IMR-90 (cell line): ENCODE results near the gene NPDC1. TPM values are rescaled to one million over a fixed set of nuclear protein-coding genes. Genes with fewer than 3 reads are reported as not detected.

ENCODE experiments used
- ATAC-seq: fragments of 200-7000 bp; cut with Tn5 transposase; 2 replicates; pipeline ENCODE4 v1.9.1; 2020; ENCODE audit warnings: low read depth, mild to moderate bottlenecking, moderate library complexity
- BruUV-seq: library from RNA; stranded (reverse); fragments of 400-500 nt; replicated peaks from 2 replicates; lab custom pipeline; 2021; lab: Mats Ljungman, UMichigan
- CTCF ChIA-PET: fragments of 300-600 bp; formaldehyde crosslinking; extraction: SDS; loops from one replicate; lab custom pipeline; 2021; ENCODE audit warnings: antibody characterized with exemption; lab: Yijun Ruan, JAX
- POLR2A ChIA-PET: fragments of 300-600 bp; sonication (Branson Sonifier 250); formaldehyde crosslinking; loops from one replicate; lab custom pipeline; 2022; ENCODE audit warnings: antibody characterized with exemption; ENCODE audit not compliant: unreplicated experiment; lab: Charles Lee
- DNase-seq: peaks from one replicate; pipeline ENCODE4 v3.0.0; 2013
- H2AFZ ChIP-seq: replicated peaks from 2 replicates; pipeline ENCODE3; 2013; ENCODE audit warnings: low read length, mild to moderate bottlenecking; ENCODE audit not compliant: poor library complexity
- H2AK5ac ChIP-seq: 2 replicates; pipeline ENCODE4 v1.6.1; 2013; ENCODE audit warnings: low read depth, low read length, inconsistent platforms
- H2AK9ac ChIP-seq: replicated peaks from 2 replicates; pipeline ENCODE3; 2013; ENCODE audit warnings: mild to moderate bottlenecking, low read depth, low read length, moderate library complexity; ENCODE audit not compliant: poor library complexity
- H2BK120ac ChIP-seq: 2 replicates; pipeline ENCODE4 v1.6.1; 2013; ENCODE audit warnings: low read depth, low read length, inconsistent platforms
- H2BK15ac ChIP-seq: 3 replicates; pipeline ENCODE4 v1.6.1; 2013; ENCODE audit warnings: low read depth, low read length, inconsistent platforms
- H2BK20ac ChIP-seq: 2 replicates; pipeline ENCODE4 v1.6.1; 2013; ENCODE audit warnings: low read depth, mild to moderate bottlenecking, inconsistent platforms, low read length, moderate library complexity
- H2BK5ac ChIP-seq: 2 replicates; pipeline ENCODE4 v1.6.1; 2013; ENCODE audit warnings: mild to moderate bottlenecking, low read depth, low read length, inconsistent platforms; ENCODE audit not compliant: poor library complexity, severe bottlenecking
- H3K14ac ChIP-seq: replicated peaks from 2 replicates; pipeline ENCODE4 v1.6.1; 2013; ENCODE audit warnings: low read depth, low read length, inconsistent platforms
- H3K18ac ChIP-seq: 2 replicates; pipeline ENCODE4 v1.6.1; 2013; ENCODE audit warnings: low read depth, low read length, control low read depth
- H3K23ac ChIP-seq: 2 replicates; pipeline ENCODE4 v1.6.1; 2013; ENCODE audit warnings: low read depth, low read length, inconsistent platforms
- H3K27ac ChIP-seq: 2 replicates; pipeline ENCODE4 v1.5.1; 2013; ENCODE audit warnings: mild to moderate bottlenecking, control low read depth, low read length; ENCODE audit not compliant: insufficient read depth
- H3K27me3 ChIP-seq: 2 replicates; pipeline ENCODE4 v1.6.1; 2013; ENCODE audit warnings: low read length; ENCODE audit not compliant: control insufficient read depth, insufficient read depth
- H3K36me3 ChIP-seq: 2 replicates; pipeline ENCODE4 v1.6.1; 2013; ENCODE audit warnings: low read length, mixed read lengths; ENCODE audit not compliant: control insufficient read depth, insufficient read depth
- H3K4ac ChIP-seq: 2 replicates; pipeline ENCODE4 v1.6.1; 2013; ENCODE audit warnings: low read depth, low read length, inconsistent platforms
- H3K4me1 ChIP-seq: 2 replicates; pipeline ENCODE4 v1.6.1; 2013; ENCODE audit warnings: low read length, mixed read lengths; ENCODE audit not compliant: control insufficient read depth, insufficient read depth
- H3K4me2 ChIP-seq: 2 replicates; pipeline ENCODE4 v1.6.1; 2013; ENCODE audit warnings: low read depth, mild to moderate bottlenecking, control low read depth, low read length, moderate library complexity
- H3K4me3 ChIP-seq: 2 replicates; pipeline ENCODE4 v1.5.1; 2013; ENCODE audit warnings: low read depth, mild to moderate bottlenecking, control low read depth, low read length, moderate library complexity; ENCODE audit not compliant: insufficient read depth
- H3K56ac ChIP-seq: 2 replicates; pipeline ENCODE4 v1.6.1; 2013; ENCODE audit warnings: low read length, inconsistent platforms; ENCODE audit not compliant: insufficient read depth; ENCODE audit errors: extremely low read depth
- H3K79me1 ChIP-seq, 2 experiments: 2 replicates each; pipeline ENCODE4 v1.6.1; 2013; ENCODE audit warnings: low read length in 2 of 2, inconsistent platforms in 1 of 2, low read depth in 1 of 2
- H3K9ac ChIP-seq: 2 replicates; pipeline ENCODE4 v1.6.1; 2013; ENCODE audit warnings: low read depth, low read length, control low read depth
- H3K9me1 ChIP-seq: 2 replicates; pipeline ENCODE4 v1.6.1; 2013; ENCODE audit warnings: low read length, inconsistent platforms; ENCODE audit not compliant: insufficient read depth
- H3K9me3 ChIP-seq: 2 replicates; pipeline ENCODE4 v1.6.1; 2013; ENCODE audit warnings: low read length; ENCODE audit not compliant: control insufficient read depth, insufficient read depth
- H4K20me1 ChIP-seq: 2 replicates; pipeline ENCODE4 v1.6.1; 2013; ENCODE audit warnings: low read length, inconsistent platforms; ENCODE audit not compliant: insufficient read depth
- H4K5ac ChIP-seq: 2 replicates; pipeline ENCODE4 v1.6.1; 2013; ENCODE audit warnings: mild to moderate bottlenecking, low read depth, low read length, control low read depth
- H4K8ac ChIP-seq, 2 experiments: 2 replicates each; pipeline ENCODE4 v1.6.1; 2013; ENCODE audit warnings: low read depth in 2 of 2, low read length in 2 of 2, control low read depth in 1 of 2, inconsistent platforms in 1 of 2
- H4K91ac ChIP-seq: 2 replicates; pipeline ENCODE4 v1.6.1; 2013; ENCODE audit warnings: low read depth, low read length, inconsistent platforms; ENCODE audit not compliant: insufficient read depth
- BHLHE40 ChIP-seq: fragments of 150-350 bp; IDR thresholded peaks from 2 replicates; pipeline ENCODE4 v1.6.1; 2016; ENCODE audit warnings: mild to moderate bottlenecking, low read depth, low read length
- CEBPB ChIP-seq: IDR thresholded peaks from 2 replicates; pipeline ENCODE4 v1.6.1; 2012; ENCODE audit warnings: low read depth, low read length, improper control_type of control experiment
- CHD1 ChIP-seq: IDR thresholded peaks from 2 replicates; pipeline ENCODE4 v1.6.1; 2012; ENCODE audit warnings: low read depth, low read length, improper control_type of control experiment
- ELK1 ChIP-seq: fragments of 150-350 bp; IDR thresholded peaks from 2 replicates; pipeline ENCODE4 v1.6.1; 2016; ENCODE audit warnings: low read depth, mild to moderate bottlenecking, low read length, moderate library complexity, borderline replicate concordance
- MAFK ChIP-seq: IDR thresholded peaks from 2 replicates; pipeline ENCODE4 v1.6.1; 2012; ENCODE audit warnings: low read depth, low read length, improper control_type of control experiment
- MAZ ChIP-seq: IDR thresholded peaks from 2 replicates; pipeline ENCODE4 v1.6.1; 2012; ENCODE audit warnings: low read depth, mild to moderate bottlenecking, low read length, improper control_type of control experiment, moderate library complexity, borderline replicate concordance
- MXI1 ChIP-seq: IDR thresholded peaks from 2 replicates; pipeline ENCODE4 v1.6.1; 2012; ENCODE audit warnings: low read depth, mild to moderate bottlenecking, low read length, moderate library complexity, borderline replicate concordance
- NFE2L2 ChIP-seq: fragments of 150-350 bp; IDR thresholded peaks from 2 replicates; pipeline ENCODE4 v1.6.1; 2016; ENCODE audit warnings: low read depth, mild to moderate bottlenecking, low read length
- RAD21 ChIP-seq: IDR thresholded peaks from 2 replicates; pipeline ENCODE4 v1.6.1; 2012; ENCODE audit warnings: low read length, improper control_type of control experiment
- RCOR1 ChIP-seq: IDR thresholded peaks from 2 replicates; pipeline ENCODE4 v1.6.1; 2012; ENCODE audit warnings: mild to moderate bottlenecking, low read length, improper control_type of control experiment; ENCODE audit not compliant: insufficient replicate concordance
- RFX5 ChIP-seq: IDR thresholded peaks from 2 replicates; pipeline ENCODE4 v1.8.0; 2012; ENCODE audit warnings: low read depth, mild to moderate bottlenecking, low read length, moderate library complexity
- SMC3 ChIP-seq: fragments of 150-350 bp; IDR thresholded peaks from 2 replicates; pipeline ENCODE4 v1.6.1; 2016; ENCODE audit warnings: low read depth, mild to moderate bottlenecking, antibody characterized with exemption, low read length, moderate library complexity
- USF2 ChIP-seq: fragments of 150-350 bp; IDR thresholded peaks from 2 replicates; pipeline ENCODE4 v1.6.1; 2017; ENCODE audit warnings: mild to moderate bottlenecking, antibody characterized with exemption, low read length, low read depth
- WGBS, 2 experiments: methylation state at CpG; one replicate each; pipeline versions ENCODE4 v1.1.5 to v1.1.7; 2013; ENCODE audit warnings: missing lambda C conversion rate in 2 of 2; ENCODE audit not compliant: insufficient read length in 1 of 2; ENCODE audit errors: extremely low coverage in 2 of 2; 5-methylcytosine and 5-hydroxymethylcytosine counted together
- dilution Hi-C: fragments of 300-500 bp; cut with HindIII; formaldehyde crosslinking; loops from one replicate; pipeline ENCODE4 v1.14.3; 2018; ENCODE audit warnings: low sequenced_read_pairs; ENCODE audit not compliant: unreplicated experiment
- in situ Hi-C: fragments of 300-500 bp; cut with MboI; formaldehyde crosslinking; loops from 3 replicates; pipeline ENCODE4 v1.14.3; 2019; ENCODE audit warnings: low sequenced_read_pairs, inconsistent platforms, mixed read lengths
- intact Hi-C: fragments of 100-400 bp; cut with micrococcal nuclease; formaldehyde crosslinking; loops from 2 replicates; pipeline ENCODE4 v1.10.0; 2022
- polyA plus RNA-seq, 3 experiments: library from polyadenylated mRNA; depleted of rRNA; stranded (reverse); fragments of >200 nt; gene quantifications; 2 replicates each; pipeline ENCODE4 v1.2.3, GENCODE V29; 2012; ENCODE audit warnings: low replicate concordance in 1 of 3
- total RNA-seq: library from RNA; depleted of rRNA; stranded (reverse); fragments of >200 nt; gene quantifications from 2 replicates; pipeline ENCODE4 v1.2.3, GENCODE V29; 2012
- TF ChIP-seq, protein P1 (sequence below): conservative IDR thresholded peaks from 2 replicates; pipeline ENCODE4 v1.5.1; 2012; ENCODE audit warnings: mild to moderate bottlenecking, low read depth, low read length, improper control_type of control experiment

Gene NPDC1
- total and polyA plus RNA-seq, 2 of the 4 experiments (the other 2 are of a cell fraction) = 2.7 to 58.1 TPM

DNA sequence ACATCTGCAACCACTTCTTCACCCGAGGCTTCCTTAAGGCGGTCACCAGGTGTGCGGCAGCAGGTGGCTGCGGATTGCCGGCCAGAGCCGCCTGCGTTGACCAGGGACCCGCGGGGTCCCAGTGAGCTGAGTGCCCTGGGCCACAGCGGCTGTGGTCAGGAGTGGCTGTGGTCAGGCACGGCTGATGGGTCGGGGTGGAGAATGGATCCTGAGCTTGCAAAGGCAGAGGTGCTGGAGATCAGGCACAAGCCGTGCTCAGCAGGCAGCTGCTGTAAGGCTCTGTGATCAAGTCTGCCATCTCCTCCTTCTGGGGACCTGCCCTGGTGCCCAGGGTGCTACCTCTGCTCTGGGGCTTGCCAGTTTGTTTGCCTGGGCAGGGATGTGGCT lies 33.4 kb upstream of the NPDC1 start:
- WGBS, 2 experiments = 84% methylated on average over 9 of the region's 13 CpGs; no CpG with 5 or more reads in 1 of the 2 experiments
- no peak overlapping the region for H3K4me3 ChIP-seq

More for the DNA sequence above, 33.4 kb upstream of the NPDC1 start:
- no peak overlapping the region for H4K91ac ChIP-seq
- H4K5ac ChIP-seq = no peak overlapping the region
- no peak overlapping the region for H3K9ac ChIP-seq
- intact Hi-C loops (no loop called here), in situ Hi-C loops (no loop called here), dilution Hi-C loops (no loop called here)
- ChIA-PET POLR2A (no interaction called here), CTCF (no interaction called here)
- no peak overlapping the region for H2BK5ac ChIP-seq
- H3K4me2 ChIP-seq = no peak overlapping the region
- H3K14ac ChIP-seq = no peak overlapping the region
- H2AFZ ChIP-seq = no peak overlapping the region
- TF ChIP-seq RFX5 = no peak
- TF ChIP-seq USF2 = no peak
- TF ChIP-seq, protein P1, sequence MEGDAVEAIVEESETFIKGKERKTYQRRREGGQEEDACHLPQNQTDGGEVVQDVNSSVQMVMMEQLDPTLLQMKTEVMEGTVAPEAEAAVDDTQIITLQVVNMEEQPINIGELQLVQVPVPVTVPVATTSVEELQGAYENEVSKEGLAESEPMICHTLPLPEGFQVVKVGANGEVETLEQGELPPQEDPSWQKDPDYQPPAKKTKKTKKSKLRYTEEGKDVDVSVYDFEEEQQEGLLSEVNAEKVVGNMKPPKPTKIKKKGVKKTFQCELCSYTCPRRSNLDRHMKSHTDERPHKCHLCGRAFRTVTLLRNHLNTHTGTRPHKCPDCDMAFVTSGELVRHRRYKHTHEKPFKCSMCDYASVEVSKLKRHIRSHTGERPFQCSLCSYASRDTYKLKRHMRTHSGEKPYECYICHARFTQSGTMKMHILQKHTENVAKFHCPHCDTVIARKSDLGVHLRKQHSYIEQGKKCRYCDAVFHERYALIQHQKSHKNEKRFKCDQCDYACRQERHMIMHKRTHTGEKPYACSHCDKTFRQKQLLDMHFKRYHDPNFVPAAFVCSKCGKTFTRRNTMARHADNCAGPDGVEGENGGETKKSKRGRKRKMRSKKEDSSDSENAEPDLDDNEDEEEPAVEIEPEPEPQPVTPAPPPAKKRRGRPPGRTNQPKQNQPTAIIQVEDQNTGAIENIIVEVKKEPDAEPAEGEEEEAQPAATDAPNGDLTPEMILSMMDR = no peak
- TF ChIP-seq RAD21 = no peak
- no peak for TF ChIP-seq ELK1
- no peak for TF ChIP-seq NFE2L2
- TF ChIP-seq BHLHE40 = no peak
- no peak for TF ChIP-seq CEBPB
- TF ChIP-seq CHD1 = no peak
- TF ChIP-seq MAFK = no peak
- TF ChIP-seq MAZ = no peak
- no peak for TF ChIP-seq MXI1
- no peak for TF ChIP-seq SMC3
- TF ChIP-seq RCOR1 = no peak
- no peak overlapping the region for H3K56ac ChIP-seq
- no peak overlapping the region for H3K27ac ChIP-seq
- ATAC-seq (no peak), DNase-seq (no peak)
- no peak overlapping the region for H2BK20ac ChIP-seq
- H3K27me3 ChIP-seq = no peaks in the 10 kb centered on the region
- H3K4ac ChIP-seq = no peak overlapping the region
- no peaks in the 10 kb centered on the region for H3K9me3 ChIP-seq
- H4K20me1 ChIP-seq = peaks cover 10% of the 10 kb centered on the region
- H2AK9ac ChIP-seq = peak overlapping the region; percentile 65
- no peak overlapping the region for H4K8ac ChIP-seq
- peaks cover 24% of the 10 kb centered on the region; the same call in 1 of the 2 replicates for H3K36me3 ChIP-seq
- H2AK5ac ChIP-seq = no peak overlapping the region; the same call in 1 of the 2 replicates
- peaks cover 12% of the 10 kb centered on the region for H3K4me1 ChIP-seq
- no peak overlapping the region for H2BK15ac ChIP-seq
- H3K18ac ChIP-seq = no peak overlapping the region
- no TSS peak for BruUV-seq
- no peak overlapping the region for H3K23ac ChIP-seq
- peaks cover 8 to 40% of the 10 kb centered on the region in 2 experiments for H3K79me1 ChIP-seq
- H2BK120ac ChIP-seq = no peak overlapping the region
- H3K9me1 ChIP-seq = peaks cover 6% of the 10 kb centered on the region
